ENCODE data around the gene SH3BP1. TPM values are rescaled to one million over a fixed set of nuclear protein-coding genes. Genes with fewer than 3 reads are reported as not detected.

The SH3BP1 gene
- total and polyA plus RNA-seq, 2 of the 8 experiments (the other 6 are each of a cell fraction or from before 2014, with no cell fraction given) = 23.9 to 40.3 TPM

DNA sequence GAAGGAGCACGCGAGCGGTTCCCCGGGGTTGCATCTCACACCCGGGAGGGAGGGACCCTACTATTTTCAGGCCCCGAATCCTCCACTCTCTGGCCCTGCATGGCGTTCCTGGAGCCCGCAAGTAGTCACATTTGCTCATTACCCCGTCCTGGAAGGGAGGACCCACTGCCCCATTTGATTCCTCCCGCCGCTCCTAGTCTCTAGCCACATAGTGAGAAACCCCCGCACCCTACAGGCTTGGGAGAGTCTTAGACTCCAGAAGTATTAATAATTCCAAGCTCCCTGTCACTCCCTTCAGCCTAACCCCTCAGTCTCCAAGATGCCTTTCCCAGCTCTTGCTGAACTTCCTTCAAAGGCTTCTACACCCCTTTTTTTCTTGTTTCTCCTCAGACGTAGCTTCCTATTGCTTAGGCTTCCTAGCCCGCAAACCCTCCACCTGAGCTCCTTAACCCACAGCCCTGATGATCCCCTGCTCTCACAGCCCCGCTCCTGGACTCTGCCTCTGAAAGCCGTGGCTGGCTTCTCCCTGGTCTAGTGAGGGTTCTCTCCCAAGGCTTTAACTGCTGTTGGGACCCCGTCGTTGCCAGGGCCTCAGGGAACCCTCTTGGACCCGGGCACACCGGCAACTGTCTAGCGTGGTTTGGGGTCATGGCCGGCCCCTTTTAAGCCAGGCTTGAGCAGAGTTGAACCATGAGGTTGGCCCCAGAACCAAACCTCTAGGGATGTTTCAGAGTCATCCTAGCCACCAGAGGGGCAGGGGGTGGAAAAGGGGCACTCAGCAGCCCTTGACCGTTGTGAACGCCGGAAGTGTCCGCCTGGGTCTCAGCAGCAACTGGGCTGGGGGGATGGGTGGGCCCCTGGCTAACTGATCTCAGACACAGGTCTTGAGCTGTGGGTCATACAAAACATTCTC is 30.0 kb upstream of the SH3BP1 start:
- TF ChIP-seq SAP30 (IDR thresholded peaks at IDR 0.05; ENCODE audit: insufficient read depth, insufficient replicate concordance, low read length) (peak; percentile 61), SP1 (IDR thresholded peaks at IDR 0.05; ENCODE audit: low read depth, low read length) (no peak), CEBPB (IDR thresholded peaks at IDR 0.05; ENCODE audit: low read depth, low read length) (no peak), SIN3A (conservative IDR thresholded peaks at IDR 0.05 in 1 of 2, IDR thresholded peaks at IDR 0.05 in 1 of 2; ENCODE audit: low read depth in 1 of 2, low read length in 2 of 2) (peak in 1 of 2 experiments; percentile 46; a peak in 1 of 4 replicates), NANOG (IDR thresholded peaks at IDR 0.05; ENCODE audit: insufficient read depth, low read depth, low read length, poor library complexity, severe bottlenecking) (no peak), TCF12 (IDR thresholded peaks at IDR 0.05; ENCODE audit: low read depth, low read length) (no peak), TAF1 (IDR thresholded peaks at IDR 0.05; ENCODE audit: low read depth, low read length) (no peak)
- Histone ChIP-seq H2BK12ac (ENCODE audit: low read depth, low read length) (0 out of 2 replicates have a peak overlapping the region, but pooled peaks have one; percentile 17), H3K36me3 (ENCODE audit: control insufficient read depth in 2 of 4, insufficient read depth in 4 of 4, low read length in 3 of 4) (peaks cover 0 to 2% (median under 1%) of the 10 kb centered on the region in 4 experiments; a peak in 3 of 8 replicates), H2BK15ac (ENCODE audit: low read length) (no peak overlapping the region), H2AK5ac (ENCODE audit: low read depth, low read length) (no peak overlapping the region), H4K8ac (ENCODE audit: extremely low read depth, insufficient read depth, low read length) (peak overlapping the region; percentile 43; the same call in 1 of the 2 replicates), H3K79me1 (ENCODE audit: low read depth, low read length) (0 out of 2 replicates have a peak, but pooled peaks cover 7% of the 10 kb centered on the region), H3K23ac (ENCODE audit: insufficient read length) (no peak overlapping the region), H3K4ac (replicated peaks; ENCODE audit: insufficient read length, low read depth, low read length) (no peak overlapping the region), H3K18ac (ENCODE audit: extremely low read depth, low read length) (peak overlapping the region; percentile 60; the same call in 1 of the 2 replicates), H4K5ac (ENCODE audit: insufficient read length, low read depth, low read length) (peak overlapping the region; percentile 73), H3K79me2 (ENCODE audit: control insufficient read depth in 1 of 2, insufficient read depth in 2 of 2, low read length in 2 of 2) (peaks cover 0 to 11% of the 10 kb centered on the region in 2 experiments; a peak in 1 of 4 replicates), H3K56ac (replicated peaks; ENCODE audit: insufficient read length, low read depth, low read length) (peak overlapping the region; percentile 32), H3K9me3 (ENCODE audit: insufficient read depth in 2 of 2, low read depth in 1 of 2, low read length in 1 of 2) (no peaks in the 10 kb centered on the region), H3K27ac (ENCODE audit: low read depth, low read length) (no peak overlapping the region; the same call in 1 of the 2 replicates), H3K14ac (ENCODE audit: insufficient read length) (no peak overlapping the region), H3K4me3 (ENCODE audit: extremely low read depth in 1 of 4, insufficient read depth in 2 of 4, low read depth in 3 of 4, low read length in 4 of 4) (peak overlapping the region; percentile 69 to 91 (median 82)), H4K91ac (replicated peaks; ENCODE audit: insufficient read length, low read length) (peak overlapping the region; percentile 34), H2AFZ (ENCODE audit: low read length) (peak overlapping the region; percentile 26; the same call in 1 of the 2 replicates), H4K20me1 (replicated peaks in 1 of 2; ENCODE audit: control insufficient read depth in 1 of 2, insufficient read depth in 2 of 2, low read length in 2 of 2) (no peaks in the 10 kb centered on the region), H3K9ac (replicated peaks in 1 of 4; ENCODE audit: extremely low read depth in 1 of 4, low read depth in 3 of 4, low read length in 3 of 4) (peak overlapping the region; percentile 44 to 74 (median 70)), H2BK20ac (ENCODE audit: low read length) (no peak overlapping the region), H3K4me1 (replicated peaks in 1 of 4; ENCODE audit: control insufficient read depth in 3 of 4, insufficient read depth in 4 of 4, low read length in 3 of 4) (peaks cover 0 to 8% (median 6%) of the 10 kb centered on the region in 4 experiments; a peak in 6 of 7 replicates), H2BK5ac (ENCODE audit: low read depth, low read length) (peak overlapping the region; percentile 35; the same call in 1 of the 2 replicates), H3K27me3 (replicated peaks in 1 of 4; ENCODE audit: control insufficient read depth in 3 of 4, extremely low read depth in 1 of 4, insufficient read depth in 3 of 4, low read length in 3 of 4) (no peaks in the 10 kb centered on the region), H3K23me2 (ENCODE audit: low read depth, low read length) (peaks cover 13% of the 10 kb centered on the region), H2BK120ac (replicated peaks; ENCODE audit: low read depth, low read length) (no peak overlapping the region), H3K4me2 (ENCODE audit: insufficient read depth in 1 of 2, low read depth in 2 of 2, low read length in 2 of 2) (peak overlapping the region; percentile 54 to 86)
- 34% methylated on average over 26 of the region's 26 CpGs; no CpG with 5 or more reads in 1 of the 2 experiments for WGBS, 2 experiments (ENCODE audit: extremely low coverage in 1 of 2, insufficient coverage in 1 of 2, insufficient read length in 1 of 2, insufficient replicate concordance in 2 of 2, low coverage in 1 of 2, low lambda C conversion rate in 2 of 2, missing lambda C conversion rate in 1 of 2)
- POLR2A ChIA-PET (ENCODE audit: partially characterized antibody) = interaction anchor here (0.9 to 7.8 kb wide), 19 partner anchors 9 to 194 kb away, joined by 3 to 63 read pairs (median 5); partner anchors contain the start of genes LGALS1, LGALS2, NOL12 and TRIOBP
- DNase-seq (ENCODE audit: low read depth in 1 of 2, low spot score in 2 of 2) (no peak), FAIRE-seq (no peak)
- CTCF ChIA-PET (ENCODE audit: partially characterized antibody) = interaction anchor here (0.8 to 4.5 kb wide), 10 partner anchors 9 to 48 kb away, joined by 3 to 35 read pairs (median 5); partner anchors contain the start of gene SH3BP1

All from H1 (cell line).